Mesenchymal stem cell (in vitro differentiated cells and primary cell): Measurements from ENCODE around the gene BORCS8.

Source experiments
- DNase-seq: peaks from one replicate; pipeline ENCODE4 v3.0.0-alpha.2; 2013
- H2AFZ ChIP-seq: one replicate; pipeline ENCODE4 v1.6.1; 2013; ENCODE audit warnings: low read depth, mild to moderate bottlenecking, control low read depth, inconsistent platforms, low read length, moderate library complexity
- H2AK5ac ChIP-seq: 2 replicates; pipeline ENCODE4 v1.6.1; 2013; ENCODE audit warnings: low read length, moderate library complexity, mild to moderate bottlenecking, inconsistent platforms; ENCODE audit not compliant: severe bottlenecking
- H2BK120ac ChIP-seq: one replicate; pipeline ENCODE4 v1.6.1; 2013; ENCODE audit warnings: low read depth, mild to moderate bottlenecking, inconsistent platforms, low read length, moderate library complexity
- H2BK12ac ChIP-seq, 2 experiments: one replicate each; pipeline ENCODE4 v1.6.1; 2013; ENCODE audit warnings: inconsistent platforms in 2 of 2, low read length in 2 of 2, mild to moderate bottlenecking in 2 of 2, moderate library complexity in 2 of 2, control low read depth in 1 of 2
- H2BK15ac ChIP-seq: one replicate; pipeline ENCODE4 v1.6.1; 2013; ENCODE audit warnings: mild to moderate bottlenecking, low read depth, inconsistent platforms; ENCODE audit not compliant: poor library complexity, severe bottlenecking
- H2BK5ac ChIP-seq: 2 replicates; pipeline ENCODE4 v1.6.1; 2013; ENCODE audit warnings: low read depth, mild to moderate bottlenecking, low read length, control low read depth, inconsistent platforms; ENCODE audit not compliant: poor library complexity, severe bottlenecking
- H3K14ac ChIP-seq, 2 experiments: one replicate each; pipeline ENCODE4 v1.6.1; 2013; ENCODE audit warnings: inconsistent platforms in 2 of 2, low read length in 2 of 2, control low read depth in 1 of 2, mild to moderate bottlenecking in 1 of 2, moderate library complexity in 1 of 2
- H3K18ac ChIP-seq, 2 experiments: one replicate each; pipeline ENCODE4 v1.6.1; 2013; ENCODE audit warnings: inconsistent platforms in 2 of 2, low read length in 2 of 2, control low read depth in 1 of 2, low read depth in 1 of 2, mild to moderate bottlenecking in 1 of 2
- H3K23ac ChIP-seq, 2 experiments: one replicate each; pipeline ENCODE4 v1.6.1; 2013; ENCODE audit warnings: inconsistent platforms in 2 of 2, low read length in 2 of 2, mild to moderate bottlenecking in 2 of 2, moderate library complexity in 2 of 2, control low read depth in 1 of 2
- H3K27ac ChIP-seq: 2 replicates; pipeline ENCODE4 v1.5.1; 2013; ENCODE audit warnings: mild to moderate bottlenecking, moderate library complexity, low read length, control low read depth, inconsistent platforms; ENCODE audit not compliant: poor library complexity, severe bottlenecking
- H3K27me3 ChIP-seq, 2 experiments: 2 replicates each; pipeline versions ENCODE4 v1.6.1 to v1.7.0; 2013; ENCODE audit warnings: low read length in 2 of 2, mild to moderate bottlenecking in 2 of 2, moderate library complexity in 2 of 2, control low read depth in 1 of 2, inconsistent platforms in 1 of 2; ENCODE audit not compliant: control insufficient read depth in 1 of 2, insufficient read depth in 1 of 2
- H3K36me3 ChIP-seq, 2 experiments: 2 replicates each; pipeline versions ENCODE4 v1.6.1 to v1.7.0; 2013; ENCODE audit warnings: low read length in 2 of 2, control low read depth in 1 of 2, inconsistent platforms in 1 of 2, low read depth in 1 of 2, mild to moderate bottlenecking in 1 of 2; ENCODE audit not compliant: insufficient read depth in 2 of 2, control insufficient read depth in 1 of 2
- H3K4ac ChIP-seq, 2 experiments: one replicate each; pipeline ENCODE4 v1.6.1; 2013; ENCODE audit warnings: inconsistent platforms in 2 of 2, low read length in 2 of 2, mild to moderate bottlenecking in 2 of 2, moderate library complexity in 2 of 2, control low read depth in 1 of 2, low read depth in 1 of 2
- H3K4me1 ChIP-seq: 2 replicates; pipeline ENCODE4 v1.6.1; 2013; ENCODE audit warnings: low read depth, low read length, control low read depth; ENCODE audit not compliant: control insufficient read depth, insufficient read depth
- H3K4me2 ChIP-seq: 2 replicates; pipeline ENCODE4 v1.6.1; 2013; ENCODE audit warnings: low read length, mild to moderate bottlenecking, inconsistent platforms; ENCODE audit not compliant: poor library complexity, severe bottlenecking
- H3K4me3 ChIP-seq, 2 experiments: 2 replicates each; pipeline versions ENCODE4 v1.5.1 to v1.7.0; 2013; ENCODE audit warnings: low read length in 2 of 2, mild to moderate bottlenecking in 2 of 2, control low read depth in 1 of 2, low read depth in 1 of 2; ENCODE audit not compliant: insufficient read depth in 1 of 2
- H3K79me1 ChIP-seq: replicated peaks from 2 replicates; pipeline ENCODE4 v1.6.1; 2013; ENCODE audit warnings: mild to moderate bottlenecking, control low read depth, low read length, inconsistent platforms; ENCODE audit not compliant: poor library complexity, severe bottlenecking
- H3K9ac ChIP-seq: 2 replicates; pipeline ENCODE4 v1.7.0; 2013; ENCODE audit warnings: mild to moderate bottlenecking, low read length, moderate library complexity
- H3K9me3 ChIP-seq: 2 replicates; pipeline ENCODE4 v1.7.0; 2013; ENCODE audit warnings: mild to moderate bottlenecking, low read length; ENCODE audit not compliant: control insufficient read depth
- H4K8ac ChIP-seq: one replicate; pipeline ENCODE4 v1.6.1; 2013; ENCODE audit warnings: inconsistent platforms, mild to moderate bottlenecking, low read length, moderate library complexity
- H4K91ac ChIP-seq: one replicate; pipeline ENCODE4 v1.6.1; 2013; ENCODE audit warnings: mild to moderate bottlenecking, low read length, inconsistent platforms
- WGBS: methylation state at CpG from one replicate; pipeline ENCODE4 v1.1.7; 2013; ENCODE audit warnings: mixed read lengths; 5-methylcytosine and 5-hydroxymethylcytosine counted together

Gene BORCS8

GRCh38 chr19:19167612-19168011 lies 24.3 kb downstream of the BORCS8 start:
- no peak overlapping the region for H3K27ac ChIP-seq
- H3K4ac ChIP-seq, result no peak overlapping the region
- no peak overlapping the region for H2AK5ac ChIP-seq
- no peak overlapping the region for H2BK15ac ChIP-seq
- peaks cover 11 to 15% of the 10 kb centered on the region in 2 experiments for H3K27me3 ChIP-seq
- H2AFZ ChIP-seq, result no peak overlapping the region
- H4K8ac ChIP-seq, result no peak overlapping the region
- no peaks in the 10 kb centered on the region for H3K79me1 ChIP-seq
- H3K9me3 ChIP-seq, result no peaks in the 10 kb centered on the region
- DNase-seq, result no peak
- peaks cover 16% of the 10 kb centered on the region for H3K4me1 ChIP-seq
- no peak overlapping the region for H3K23ac ChIP-seq
- no peak overlapping the region for H3K9ac ChIP-seq
- no peak overlapping the region for H2BK12ac ChIP-seq
- no peak overlapping the region for H4K91ac ChIP-seq
- no peak overlapping the region for H3K4me2 ChIP-seq
- no peak overlapping the region for H3K14ac ChIP-seq
- H3K4me3 ChIP-seq, result no peak overlapping the region
- no peak overlapping the region for H2BK120ac ChIP-seq
- no peak overlapping the region for H2BK5ac ChIP-seq
- no peaks in the 10 kb centered on the region for H3K36me3 ChIP-seq
- H3K18ac ChIP-seq, result no peak overlapping the region
- 80% methylated on average over 3 of the region's 3 CpGs for WGBS

DNA sequence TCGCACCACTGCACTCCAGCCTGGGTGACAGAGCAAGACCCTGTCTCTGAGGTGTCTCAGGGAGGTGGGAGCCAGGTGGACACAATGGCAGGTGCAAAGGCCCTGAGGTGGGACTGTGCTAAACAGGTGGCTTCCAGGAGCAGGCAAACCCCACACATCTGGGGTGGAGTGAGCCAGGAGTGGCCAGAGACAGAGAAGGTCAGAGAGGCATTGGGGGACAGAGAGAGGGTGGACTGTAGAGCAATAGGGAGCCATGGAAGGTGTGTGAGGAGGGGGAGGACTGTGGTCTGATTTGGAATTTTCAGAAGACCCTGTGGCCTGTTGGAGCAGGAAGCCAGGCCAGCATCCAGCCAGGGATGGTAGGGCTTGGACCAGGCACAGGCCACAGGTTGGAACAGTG lies 26.6 kb downstream of the BORCS8 start:
- no peak overlapping the region for H3K23ac ChIP-seq
- H2AK5ac ChIP-seq, result no peak overlapping the region
- H3K9ac ChIP-seq, result no peak overlapping the region
- no peak overlapping the region for H2BK15ac ChIP-seq
- no peaks in the 10 kb centered on the region for H3K79me1 ChIP-seq
- no peak overlapping the region for H3K27ac ChIP-seq
- no peak overlapping the region for H2BK12ac ChIP-seq
- no peak for DNase-seq
- H2AFZ ChIP-seq, result no peak overlapping the region
- H3K14ac ChIP-seq, result no peak overlapping the region
- H4K91ac ChIP-seq, result no peak overlapping the region
- H4K8ac ChIP-seq, result no peak overlapping the region
- WGBS, result 100% methylated on average over 1 of the region's 1 CpG
- H3K9me3 ChIP-seq, result no peaks in the 10 kb centered on the region
- H2BK120ac ChIP-seq, result no peak overlapping the region
- H3K4me3 ChIP-seq, result no peak overlapping the region
- no peaks in the 10 kb centered on the region for H3K36me3 ChIP-seq
- no peak overlapping the region for H3K4ac ChIP-seq
- H3K4me2 ChIP-seq, result no peak overlapping the region
- H3K4me1 ChIP-seq, result peaks cover 7% of the 10 kb centered on the region
- H2BK5ac ChIP-seq, result no peak overlapping the region
- H3K18ac ChIP-seq, result no peak overlapping the region
- peaks cover 6 to 8% of the 10 kb centered on the region in 2 experiments for H3K27me3 ChIP-seq

DNA sequence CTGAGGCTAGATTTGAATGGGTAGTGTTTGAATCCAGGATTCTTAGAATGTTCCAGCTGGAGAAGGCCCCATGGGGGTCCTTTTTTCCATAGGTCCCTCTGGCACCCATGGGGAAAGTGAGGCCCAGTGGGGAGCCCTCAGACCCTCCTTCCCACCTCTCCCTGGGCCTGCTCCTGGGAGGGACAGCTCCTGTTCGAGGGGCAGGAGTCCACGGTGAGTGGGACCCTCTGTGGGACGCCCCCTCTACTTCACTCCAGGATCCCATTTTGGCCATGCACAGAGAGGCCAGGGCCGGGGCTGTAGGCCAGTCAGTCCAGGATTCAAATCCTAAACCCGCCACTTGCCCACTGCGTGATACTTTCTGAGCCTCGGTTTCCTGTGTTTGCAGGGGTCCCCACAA lies 29.5 kb downstream of the BORCS8 start:
- Histone ChIP-seq H2AFZ (no peak overlapping the region), H3K4me3 (no peak overlapping the region)
- no peak for DNase-seq

DNA sequence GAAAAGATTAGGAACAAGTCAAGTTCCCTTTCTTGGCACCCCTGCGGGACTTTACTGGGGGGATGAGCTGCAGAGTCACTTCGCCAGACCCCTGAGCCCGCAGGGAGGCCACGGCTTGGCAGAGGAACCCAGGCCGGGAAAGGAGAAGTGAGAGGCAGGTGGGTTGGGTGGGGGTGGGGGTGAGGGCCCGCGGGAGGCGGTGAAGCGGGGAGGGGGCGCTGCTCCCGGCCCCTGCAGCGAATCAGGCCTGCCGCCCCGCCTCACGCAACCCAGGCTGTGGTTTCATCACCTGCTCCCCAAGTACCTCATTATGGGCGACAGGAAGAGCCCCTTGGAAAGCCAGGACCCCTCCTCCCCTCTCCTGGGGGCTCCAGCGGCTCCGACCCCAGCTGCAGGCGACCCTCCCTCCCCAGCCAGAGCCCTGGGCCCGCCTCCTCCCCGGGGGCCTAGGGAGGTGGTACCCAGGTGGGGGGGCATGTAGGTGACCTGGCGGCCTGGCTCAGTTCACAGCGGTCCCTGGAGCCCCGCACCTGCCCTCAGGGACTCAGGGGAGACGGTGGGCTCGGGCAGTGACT lies 31.4 kb downstream of the BORCS8 start:
- no peaks in the 10 kb centered on the region for H3K27me3 ChIP-seq
- H3K79me1 ChIP-seq, result no peaks in the 10 kb centered on the region
- H3K23ac ChIP-seq, result no peak overlapping the region
- no peaks in the 10 kb centered on the region for H3K9me3 ChIP-seq
- no peak for DNase-seq
- no peak overlapping the region for H2BK120ac ChIP-seq
- H2AK5ac ChIP-seq, result no peak overlapping the region
- H2BK15ac ChIP-seq, result no peak overlapping the region
- H2AFZ ChIP-seq, result no peak overlapping the region
- H2BK5ac ChIP-seq, result no peak overlapping the region
- H3K4me2 ChIP-seq, result no peak overlapping the region
- H3K14ac ChIP-seq, result no peak overlapping the region
- H4K91ac ChIP-seq, result no peak overlapping the region
- no peak overlapping the region for H3K18ac ChIP-seq
- no peak overlapping the region for H3K27ac ChIP-seq
- no peak overlapping the region for H2BK12ac ChIP-seq
- no peak overlapping the region for H3K4me3 ChIP-seq
- no peaks in the 10 kb centered on the region for H3K4me1 ChIP-seq
- H4K8ac ChIP-seq, result no peak overlapping the region
- H3K36me3 ChIP-seq, result peaks cover 3 to 4% of the 10 kb centered on the region in 2 experiments
- no peak overlapping the region for H3K9ac ChIP-seq
- WGBS, result 65% methylated on average over 14 of the region's 26 CpGs
- no peak overlapping the region for H3K4ac ChIP-seq

More for the DNA sequence above, 29.5 kb downstream of the BORCS8 start:
- H2BK15ac ChIP-seq, result no peak overlapping the region
- H3K9me3 ChIP-seq, result no peaks in the 10 kb centered on the region
- H3K4me1 ChIP-seq, result no peaks in the 10 kb centered on the region
- no peak overlapping the region for H2BK5ac ChIP-seq
- H2AK5ac ChIP-seq, result no peak overlapping the region
- H3K27ac ChIP-seq, result no peak overlapping the region
- no peak overlapping the region for H2BK12ac ChIP-seq
- no peak overlapping the region for H3K14ac ChIP-seq
- H3K18ac ChIP-seq, result no peak overlapping the region
- no peaks in the 10 kb centered on the region for H3K36me3 ChIP-seq
- no peak overlapping the region for H2BK120ac ChIP-seq
- WGBS, result 85% methylated on average over 7 of the region's 7 CpGs
- H3K23ac ChIP-seq, result no peak overlapping the region
- no peaks in the 10 kb centered on the region for H3K27me3 ChIP-seq
- H3K9ac ChIP-seq, result no peak overlapping the region
- H3K4ac ChIP-seq, result no peak overlapping the region
- no peak overlapping the region for H4K91ac ChIP-seq
- no peaks in the 10 kb centered on the region for H3K79me1 ChIP-seq
- H4K8ac ChIP-seq, result peak overlapping the region; percentile 9
- no peak overlapping the region for H3K4me2 ChIP-seq
